H1 (cell line): ENCODE measurements around the gene ATP2C1. TPM values are rescaled to one million over a fixed set of nuclear protein-coding genes. Genes with fewer than 3 reads are reported as not detected.

Experiments
- CTCF ChIA-PET: fragments of 300-600 bp; sonication (Branson Sonifier 250); formaldehyde crosslinking; loops from one replicate; lab custom pipeline; 2021; ENCODE audit not compliant: partially characterized antibody; lab: Charles Lee
- POLR2A ChIA-PET: fragments of 300-600 bp; sonication (Branson Sonifier 250); formaldehyde crosslinking; loops from one replicate; lab custom pipeline; 2021; ENCODE audit warnings: inconsistent platforms; ENCODE audit not compliant: partially characterized antibody; lab: Charles Lee
- DNase-seq, 2 experiments: peaks; one replicate each; pipeline versions ENCODE4 v3.0.0 to v3.0.0-alpha.2; 2010 to 2022; ENCODE audit warnings: low spot score in 2 of 2, low read depth in 1 of 2, mixed read lengths in 1 of 2
- FAIRE-seq: peaks from 2 replicates; lab custom pipeline; 2011; peaks lifted over from hg19 to GRCh38; lab: Jason Lieb, UNC
- H2AFZ ChIP-seq: 2 replicates; pipeline ENCODE4 v1.8.1; 2012; ENCODE audit warnings: low read length, inconsistent platforms
- H2AK5ac ChIP-seq: 2 replicates; pipeline ENCODE4 v1.6.1; 2013; ENCODE audit warnings: low read depth, low read length
- H2BK120ac ChIP-seq: replicated peaks from 2 replicates; pipeline ENCODE3; 2013; ENCODE audit warnings: low read depth, low read length, inconsistent platforms
- H2BK12ac ChIP-seq: 2 replicates; pipeline ENCODE4 v1.6.1; 2013; ENCODE audit warnings: low read depth, low read length
- H2BK15ac ChIP-seq: 2 replicates; pipeline ENCODE4 v1.6.1; 2013; ENCODE audit warnings: low read length
- H2BK20ac ChIP-seq: 2 replicates; pipeline ENCODE4 v1.6.1; 2013; ENCODE audit warnings: low read length
- H2BK5ac ChIP-seq: 2 replicates; pipeline ENCODE4 v1.6.1; 2013; ENCODE audit warnings: low read depth, low read length
- H3K14ac ChIP-seq: 2 replicates; pipeline ENCODE4 v1.6.1; 2013; ENCODE audit warnings: inconsistent platforms; ENCODE audit not compliant: insufficient read length
- H3K18ac ChIP-seq: 2 replicates; pipeline ENCODE4 v1.6.1; 2013; ENCODE audit warnings: low read length; ENCODE audit errors: extremely low read depth
- H3K23ac ChIP-seq: 2 replicates; pipeline ENCODE4 v1.6.1; 2013; ENCODE audit warnings: inconsistent platforms; ENCODE audit not compliant: insufficient read length
- H3K23me2 ChIP-seq: 2 replicates; pipeline ENCODE4 v1.6.1; 2013; ENCODE audit warnings: low read depth, low read length
- H3K27ac ChIP-seq: 2 replicates; pipeline ENCODE4 v1.6.1; 2011; ENCODE audit warnings: low read depth, low read length, inconsistent platforms
- H3K27me3 ChIP-seq, 4 experiments: replicated peaks in 1 of 4; 1 replicate in 1 of 4; 2 replicates in 3 of 4; pipeline versions ENCODE4 v1.6.1 to v1.8.1; 2011 to 2013; ENCODE audit warnings: low read length in 3 of 4, mild to moderate bottlenecking in 3 of 4, inconsistent platforms in 2 of 4, mixed read lengths in 2 of 4, moderate library complexity in 1 of 4; ENCODE audit not compliant: control insufficient read depth in 3 of 4, insufficient read depth in 3 of 4; ENCODE audit errors: extremely low read depth in 1 of 4
- H3K36me3 ChIP-seq, 4 experiments: 2 replicates each; pipeline versions ENCODE4 v1.6.1 to v1.8.1; 2011 to 2013; ENCODE audit warnings: mild to moderate bottlenecking in 4 of 4, low read length in 3 of 4, moderate library complexity in 2 of 4, control low read depth in 1 of 4, inconsistent platforms in 1 of 4; ENCODE audit not compliant: insufficient read depth in 4 of 4, control insufficient read depth in 2 of 4
- H3K4ac ChIP-seq: replicated peaks from 2 replicates; pipeline ENCODE3; 2013; ENCODE audit warnings: low read length, low read depth, mixed read lengths, inconsistent platforms; ENCODE audit not compliant: insufficient read length
- H3K4me1 ChIP-seq, 4 experiments: replicated peaks in 1 of 4; 1 replicate in 1 of 4; 2 replicates in 3 of 4; pipeline versions ENCODE4 v1.6.1 to v1.8.1; 2011 to 2013; ENCODE audit warnings: low read length in 3 of 4, inconsistent platforms in 2 of 4, mixed read lengths in 1 of 4; ENCODE audit not compliant: insufficient read depth in 4 of 4, control insufficient read depth in 3 of 4
- H3K4me2 ChIP-seq, 2 experiments: 2 replicates each; pipeline versions ENCODE4 v1.6.1 to v1.8.1; 2011 to 2013; ENCODE audit warnings: low read depth in 2 of 2, low read length in 2 of 2, control low read depth in 1 of 2, inconsistent platforms in 1 of 2, mild to moderate bottlenecking in 1 of 2; ENCODE audit not compliant: insufficient read depth in 1 of 2
- H3K4me3 ChIP-seq, 4 experiments: fragments of 200-600, 300-600 bp in 1 of 4; sonication (generic), shearing (Covaris generic), sonication (Bioruptor Twin) in 1 of 4; 2 replicates each; pipeline versions ENCODE4 v1.5.1 to v1.8.1; 2011 to 2016; ENCODE audit warnings: low read length in 4 of 4, low read depth in 3 of 4, control low read depth in 2 of 4, inconsistent platforms in 2 of 4, mild to moderate bottlenecking in 2 of 4, mixed read lengths in 1 of 4, moderate library complexity in 1 of 4; ENCODE audit not compliant: insufficient read depth in 2 of 4; ENCODE audit errors: extremely low read depth in 1 of 4
- H3K56ac ChIP-seq: replicated peaks from 2 replicates; pipeline ENCODE3; 2013; ENCODE audit warnings: low read depth, mild to moderate bottlenecking, mixed read lengths, low read length, inconsistent platforms; ENCODE audit not compliant: insufficient read length
- H3K79me1 ChIP-seq: 2 replicates; pipeline ENCODE4 v1.6.1; 2013; ENCODE audit warnings: low read depth, low read length, control low read depth
- H3K79me2 ChIP-seq, 2 experiments: 2 replicates each; pipeline versions ENCODE4 v1.6.1 to v1.8.1; 2012 to 2013; ENCODE audit warnings: low read length in 2 of 2, mild to moderate bottlenecking in 2 of 2, inconsistent platforms in 1 of 2; ENCODE audit not compliant: insufficient read depth in 2 of 2, control insufficient read depth in 1 of 2
- H3K9ac ChIP-seq, 4 experiments: replicated peaks in 1 of 4; 1 replicate in 1 of 4; 2 replicates in 3 of 4; pipeline versions ENCODE4 v1.6.1 to v1.8.1; 2011 to 2013; ENCODE audit warnings: low read depth in 3 of 4, low read length in 3 of 4, control low read depth in 2 of 4, mild to moderate bottlenecking in 2 of 4, moderate library complexity in 2 of 4, inconsistent platforms in 1 of 4; ENCODE audit errors: extremely low read depth in 1 of 4
- H3K9me3 ChIP-seq, 2 experiments: 2 replicates each; pipeline versions ENCODE4 v1.6.1 to v1.8.1; 2012 to 2013; ENCODE audit warnings: mild to moderate bottlenecking in 2 of 2, moderate library complexity in 2 of 2, control low read depth in 1 of 2, inconsistent platforms in 1 of 2, low read depth in 1 of 2, low read length in 1 of 2, mixed read lengths in 1 of 2; ENCODE audit not compliant: insufficient read depth in 2 of 2
- H4K20me1 ChIP-seq, 2 experiments: replicated peaks in 1 of 2; 2 replicates each; pipeline versions ENCODE3 to v1.8.1; 2011 to 2013; ENCODE audit warnings: inconsistent platforms in 2 of 2, low read length in 2 of 2, mild to moderate bottlenecking in 1 of 2; ENCODE audit not compliant: insufficient read depth in 2 of 2, control insufficient read depth in 1 of 2
- H4K5ac ChIP-seq: 2 replicates; pipeline ENCODE4 v1.6.1; 2013; ENCODE audit warnings: low read length, low read depth, mixed read lengths, inconsistent platforms; ENCODE audit not compliant: insufficient read length
- H4K8ac ChIP-seq: 2 replicates; pipeline ENCODE4 v1.8.0; 2013; ENCODE audit warnings: mild to moderate bottlenecking, moderate library complexity, low read length, inconsistent platforms; ENCODE audit not compliant: insufficient read depth; ENCODE audit errors: extremely low read depth
- H4K91ac ChIP-seq: replicated peaks from 2 replicates; pipeline ENCODE3; 2013; ENCODE audit warnings: low read length, mixed read lengths, inconsistent platforms; ENCODE audit not compliant: insufficient read length
- CBX8 ChIP-seq: fragments of 300-800, 300-1000 bp; sonication (generic); IDR thresholded peaks from 2 replicates; pipeline ENCODE4 v1.7.1; 2016; ENCODE audit warnings: low read depth, low read length, borderline replicate concordance
- TAF7 ChIP-seq: optimal IDR thresholded peaks from 2 replicates; pipeline ENCODE3; 2011; ENCODE audit warnings: low read depth, mild to moderate bottlenecking, inconsistent platforms, low read length, moderate library complexity, borderline replicate concordance
- polyA plus RNA-seq, 7 experiments: library from polyadenylated mRNA; depleted of rRNA in 3 of 7; stranded (reverse) in 5 of 7; unstranded in 2 of 7; fragments of >200 nt in 5 of 7; fragments of 200-250 nt in 2 of 7; gene quantifications; 1 replicate in 5 of 7; 2 replicates in 1 of 7; 4 replicates in 1 of 7; pipeline versions ENCODE4 v1.2.1 to v1.2.3, GENCODE V29; 2011 to 2013; ENCODE audit warnings: missing spikeins in 2 of 7, mixed read lengths in 2 of 7
- total RNA-seq: library from RNA; stranded (reverse); fragmentation: NEBNext Ultra II Directional; extraction: Animal tissue kit (Norgen Biotek cat#: 25700); gene quantifications from 2 replicates; pipeline ENCODE4 v1.2.1, GENCODE V29; 2021

The ATP2C1 gene
- total and polyA plus RNA-seq, 2 of the 8 experiments (the other 6 are each of a cell fraction or from before 2014, with no cell fraction given) = 50.7 to 68.5 TPM

- Histone ChIP-seq H2BK15ac (no peak overlapping the region), H3K27me3 (no peaks in the 10 kb centered on the region), H4K91ac (no peak overlapping the region), H4K5ac (no peak overlapping the region), H3K27ac (no peak overlapping the region), H3K4me2 (no peak overlapping the region), H3K79me1 (no peaks in the 10 kb centered on the region), H3K23ac (no peak overlapping the region), H4K8ac (no peak overlapping the region), H2BK120ac (no peak overlapping the region), H3K23me2 (no peaks in the 10 kb centered on the region), H2BK12ac (no peak overlapping the region), H3K14ac (no peak overlapping the region), H2BK5ac (no peak overlapping the region), H3K4me3 (no peak overlapping the region), H3K36me3 (peaks cover 0 to 24% (median 12%) of the 10 kb centered on the region in 4 experiments; a peak in 7 of 8 replicates), H2BK20ac (no peak overlapping the region), H3K79me2 (no peaks in the 10 kb centered on the region), H3K56ac (no peak overlapping the region), H3K4ac (no peak overlapping the region), H4K20me1 (no peaks in the 10 kb centered on the region), H2AK5ac (no peak overlapping the region), H3K9me3 (no peaks in the 10 kb centered on the region), H3K4me1 (no peaks in the 10 kb centered on the region), H3K18ac (no peak overlapping the region), H3K9ac (no peak overlapping the region), H2AFZ (no peak overlapping the region)
- FAIRE-seq (no peak), DNase-seq (no peak)
- CTCF ChIA-PET = no interaction called here
- TF ChIP-seq CBX8 (no peak), TAF7 (no peak)
- POLR2A ChIA-PET = no interaction called here
Measured at GRCh38 chr3:130939753-130940152, 45.9 kb downstream of the ATP2C1 start.
